H1 (cell line): Measurements from ENCODE around the gene CUL2. TPM values are rescaled to one million over a fixed set of nuclear protein-coding genes. Genes with fewer than 3 reads are reported as not detected.

Source experiments
- CTCF ChIA-PET: fragments of 300-600 bp; sonication (Branson Sonifier 250); formaldehyde crosslinking; loops from one replicate; lab custom pipeline; 2021; ENCODE audit not compliant: partially characterized antibody; lab: Charles Lee
- POLR2A ChIA-PET: fragments of 300-600 bp; sonication (Branson Sonifier 250); formaldehyde crosslinking; loops from one replicate; lab custom pipeline; 2021; ENCODE audit warnings: inconsistent platforms; ENCODE audit not compliant: partially characterized antibody; lab: Charles Lee
- DNase-seq, 2 experiments: peaks; one replicate each; pipeline versions ENCODE4 v3.0.0 to v3.0.0-alpha.2; 2010 to 2022; ENCODE audit warnings: low spot score in 2 of 2, low read depth in 1 of 2, mixed read lengths in 1 of 2
- FAIRE-seq: peaks from 2 replicates; lab custom pipeline; 2011; peaks lifted over from hg19 to GRCh38; lab: Jason Lieb, UNC
- H2AFZ ChIP-seq: 2 replicates; pipeline ENCODE4 v1.8.1; 2012; ENCODE audit warnings: low read length, inconsistent platforms
- H2AK5ac ChIP-seq: 2 replicates; pipeline ENCODE4 v1.6.1; 2013; ENCODE audit warnings: low read depth, low read length
- H2BK120ac ChIP-seq: replicated peaks from 2 replicates; pipeline ENCODE3; 2013; ENCODE audit warnings: low read depth, low read length, inconsistent platforms
- H2BK12ac ChIP-seq: 2 replicates; pipeline ENCODE4 v1.6.1; 2013; ENCODE audit warnings: low read depth, low read length
- H2BK15ac ChIP-seq: 2 replicates; pipeline ENCODE4 v1.6.1; 2013; ENCODE audit warnings: low read length
- H2BK20ac ChIP-seq: 2 replicates; pipeline ENCODE4 v1.6.1; 2013; ENCODE audit warnings: low read length
- H2BK5ac ChIP-seq: 2 replicates; pipeline ENCODE4 v1.6.1; 2013; ENCODE audit warnings: low read depth, low read length
- H3K14ac ChIP-seq: 2 replicates; pipeline ENCODE4 v1.6.1; 2013; ENCODE audit warnings: inconsistent platforms; ENCODE audit not compliant: insufficient read length
- H3K18ac ChIP-seq: 2 replicates; pipeline ENCODE4 v1.6.1; 2013; ENCODE audit warnings: low read length; ENCODE audit errors: extremely low read depth
- H3K23ac ChIP-seq: 2 replicates; pipeline ENCODE4 v1.6.1; 2013; ENCODE audit warnings: inconsistent platforms; ENCODE audit not compliant: insufficient read length
- H3K23me2 ChIP-seq: 2 replicates; pipeline ENCODE4 v1.6.1; 2013; ENCODE audit warnings: low read depth, low read length
- H3K27ac ChIP-seq: 2 replicates; pipeline ENCODE4 v1.6.1; 2011; ENCODE audit warnings: low read depth, low read length, inconsistent platforms
- H3K27me3 ChIP-seq, 4 experiments: replicated peaks in 1 of 4; 1 replicate in 1 of 4; 2 replicates in 3 of 4; pipeline versions ENCODE4 v1.6.1 to v1.8.1; 2011 to 2013; ENCODE audit warnings: low read length in 3 of 4, mild to moderate bottlenecking in 3 of 4, inconsistent platforms in 2 of 4, mixed read lengths in 2 of 4, moderate library complexity in 1 of 4; ENCODE audit not compliant: control insufficient read depth in 3 of 4, insufficient read depth in 3 of 4; ENCODE audit errors: extremely low read depth in 1 of 4
- H3K36me3 ChIP-seq, 4 experiments: 2 replicates each; pipeline versions ENCODE4 v1.6.1 to v1.8.1; 2011 to 2013; ENCODE audit warnings: mild to moderate bottlenecking in 4 of 4, low read length in 3 of 4, moderate library complexity in 2 of 4, control low read depth in 1 of 4, inconsistent platforms in 1 of 4; ENCODE audit not compliant: insufficient read depth in 4 of 4, control insufficient read depth in 2 of 4
- H3K4ac ChIP-seq: replicated peaks from 2 replicates; pipeline ENCODE3; 2013; ENCODE audit warnings: low read length, low read depth, mixed read lengths, inconsistent platforms; ENCODE audit not compliant: insufficient read length
- H3K4me1 ChIP-seq, 4 experiments: replicated peaks in 1 of 4; 1 replicate in 1 of 4; 2 replicates in 3 of 4; pipeline versions ENCODE4 v1.6.1 to v1.8.1; 2011 to 2013; ENCODE audit warnings: low read length in 3 of 4, inconsistent platforms in 2 of 4, mixed read lengths in 1 of 4; ENCODE audit not compliant: insufficient read depth in 4 of 4, control insufficient read depth in 3 of 4
- H3K4me2 ChIP-seq, 2 experiments: 2 replicates each; pipeline versions ENCODE4 v1.6.1 to v1.8.1; 2011 to 2013; ENCODE audit warnings: low read depth in 2 of 2, low read length in 2 of 2, control low read depth in 1 of 2, inconsistent platforms in 1 of 2, mild to moderate bottlenecking in 1 of 2; ENCODE audit not compliant: insufficient read depth in 1 of 2
- H3K4me3 ChIP-seq, 4 experiments: fragments of 200-600, 300-600 bp in 1 of 4; sonication (generic), shearing (Covaris generic), sonication (Bioruptor Twin) in 1 of 4; 2 replicates each; pipeline versions ENCODE4 v1.5.1 to v1.8.1; 2011 to 2016; ENCODE audit warnings: low read length in 4 of 4, low read depth in 3 of 4, control low read depth in 2 of 4, inconsistent platforms in 2 of 4, mild to moderate bottlenecking in 2 of 4, mixed read lengths in 1 of 4, moderate library complexity in 1 of 4; ENCODE audit not compliant: insufficient read depth in 2 of 4; ENCODE audit errors: extremely low read depth in 1 of 4
- H3K56ac ChIP-seq: replicated peaks from 2 replicates; pipeline ENCODE3; 2013; ENCODE audit warnings: low read depth, mild to moderate bottlenecking, mixed read lengths, low read length, inconsistent platforms; ENCODE audit not compliant: insufficient read length
- H3K79me1 ChIP-seq: 2 replicates; pipeline ENCODE4 v1.6.1; 2013; ENCODE audit warnings: low read depth, low read length, control low read depth
- H3K79me2 ChIP-seq, 2 experiments: 2 replicates each; pipeline versions ENCODE4 v1.6.1 to v1.8.1; 2012 to 2013; ENCODE audit warnings: low read length in 2 of 2, mild to moderate bottlenecking in 2 of 2, inconsistent platforms in 1 of 2; ENCODE audit not compliant: insufficient read depth in 2 of 2, control insufficient read depth in 1 of 2
- H3K9ac ChIP-seq, 4 experiments: replicated peaks in 1 of 4; 1 replicate in 1 of 4; 2 replicates in 3 of 4; pipeline versions ENCODE4 v1.6.1 to v1.8.1; 2011 to 2013; ENCODE audit warnings: low read depth in 3 of 4, low read length in 3 of 4, control low read depth in 2 of 4, mild to moderate bottlenecking in 2 of 4, moderate library complexity in 2 of 4, inconsistent platforms in 1 of 4; ENCODE audit errors: extremely low read depth in 1 of 4
- H3K9me3 ChIP-seq, 2 experiments: 2 replicates each; pipeline versions ENCODE4 v1.6.1 to v1.8.1; 2012 to 2013; ENCODE audit warnings: mild to moderate bottlenecking in 2 of 2, moderate library complexity in 2 of 2, control low read depth in 1 of 2, inconsistent platforms in 1 of 2, low read depth in 1 of 2, low read length in 1 of 2, mixed read lengths in 1 of 2; ENCODE audit not compliant: insufficient read depth in 2 of 2
- H4K20me1 ChIP-seq, 2 experiments: replicated peaks in 1 of 2; 2 replicates each; pipeline versions ENCODE3 to v1.8.1; 2011 to 2013; ENCODE audit warnings: inconsistent platforms in 2 of 2, low read length in 2 of 2, mild to moderate bottlenecking in 1 of 2; ENCODE audit not compliant: insufficient read depth in 2 of 2, control insufficient read depth in 1 of 2
- H4K5ac ChIP-seq: 2 replicates; pipeline ENCODE4 v1.6.1; 2013; ENCODE audit warnings: low read length, low read depth, mixed read lengths, inconsistent platforms; ENCODE audit not compliant: insufficient read length
- H4K8ac ChIP-seq: 2 replicates; pipeline ENCODE4 v1.8.0; 2013; ENCODE audit warnings: mild to moderate bottlenecking, moderate library complexity, low read length, inconsistent platforms; ENCODE audit not compliant: insufficient read depth; ENCODE audit errors: extremely low read depth
- H4K91ac ChIP-seq: replicated peaks from 2 replicates; pipeline ENCODE3; 2013; ENCODE audit warnings: low read length, mixed read lengths, inconsistent platforms; ENCODE audit not compliant: insufficient read length
- ASH2L ChIP-seq: fragments of 200-600, 300-600 bp; sonication (generic); IDR thresholded peaks from one replicate; pipeline ENCODE4 v1.7.1; 2017; ENCODE audit warnings: low read length
- NANOG ChIP-seq: IDR thresholded peaks from 2 replicates; pipeline ENCODE4 v1.6.1; 2011; ENCODE audit warnings: low read length, low read depth, mild to moderate bottlenecking, inconsistent platforms; ENCODE audit not compliant: insufficient read depth, poor library complexity, severe bottlenecking
- PHF8 ChIP-seq: fragments of 200-600 bp; sonication (generic); conservative IDR thresholded peaks from 2 replicates; pipeline ENCODE4 v1.7.1; 2012; ENCODE audit warnings: low read depth, mild to moderate bottlenecking, inconsistent platforms, low read length, moderate library complexity
- WGBS, 2 experiments: shearing (Covaris generic) in 1 of 2; methylation state at CpG; one replicate each; pipeline versions ENCODE4 v1.1.6 to v1.1.7; 2013 to 2015; ENCODE audit warnings: low lambda C conversion rate in 2 of 2, mixed read lengths in 2 of 2, inconsistent platforms in 1 of 2, low coverage in 1 of 2, missing lambda C conversion rate in 1 of 2; ENCODE audit not compliant: insufficient replicate concordance in 2 of 2, insufficient coverage in 1 of 2, insufficient read length in 1 of 2; ENCODE audit errors: extremely low coverage in 1 of 2, missing lambda C conversion rate in 1 of 2; 5-methylcytosine and 5-hydroxymethylcytosine counted together
- polyA plus RNA-seq, 7 experiments: library from polyadenylated mRNA; depleted of rRNA in 3 of 7; stranded (reverse) in 5 of 7; unstranded in 2 of 7; fragments of >200 nt in 5 of 7; fragments of 200-250 nt in 2 of 7; gene quantifications; 1 replicate in 5 of 7; 2 replicates in 1 of 7; 4 replicates in 1 of 7; pipeline versions ENCODE4 v1.2.1 to v1.2.3, GENCODE V29; 2011 to 2013; ENCODE audit warnings: missing spikeins in 2 of 7, mixed read lengths in 2 of 7
- total RNA-seq: library from RNA; stranded (reverse); fragmentation: NEBNext Ultra II Directional; extraction: Animal tissue kit (Norgen Biotek cat#: 25700); gene quantifications from 2 replicates; pipeline ENCODE4 v1.2.1, GENCODE V29; 2021

Gene CUL2
- total and polyA plus RNA-seq, 2 of the 8 experiments (the other 6 are each of a cell fraction or from before 2014, with no cell fraction given) = 10.2 to 43.1 TPM

DNA sequence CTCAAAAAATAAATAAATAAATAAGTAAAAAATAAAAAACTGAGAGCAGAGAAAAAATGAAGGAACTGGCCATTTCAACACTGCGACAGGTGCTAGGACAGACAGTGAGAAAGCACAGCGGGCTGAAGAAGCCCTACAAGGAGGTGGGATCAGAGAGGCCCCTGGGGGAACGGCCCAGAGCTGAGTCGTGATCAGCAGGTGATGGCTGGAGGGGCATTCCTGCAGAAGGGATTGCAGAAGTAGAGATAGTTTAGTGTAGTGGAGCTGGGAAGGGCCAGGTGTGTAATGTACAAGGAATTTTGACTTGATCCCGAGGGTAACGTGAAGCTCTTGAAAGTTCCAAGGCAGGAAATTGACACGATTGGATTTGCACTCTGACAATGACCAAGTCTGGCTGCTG is 112.1 kb downstream of the CUL2 start:
- no peaks in the 10 kb centered on the region for H4K20me1 ChIP-seq
- H4K5ac ChIP-seq = no peak overlapping the region
- H2BK5ac ChIP-seq = no peak overlapping the region
- H3K36me3 ChIP-seq = no peaks in the 10 kb centered on the region
- H3K23me2 ChIP-seq = no peaks in the 10 kb centered on the region
- no peak overlapping the region for H4K91ac ChIP-seq
- H3K27me3 ChIP-seq = no peaks in the 10 kb centered on the region
- H3K23ac ChIP-seq = no peak overlapping the region
- TF ChIP-seq PHF8 (no peak), ASH2L (no peak), NANOG (no peak)
- H3K4me1 ChIP-seq = no peaks in the 10 kb centered on the region
- H4K8ac ChIP-seq = no peak overlapping the region
- no peaks in the 10 kb centered on the region for H3K79me2 ChIP-seq
- no peak overlapping the region for H2BK12ac ChIP-seq
- H3K18ac ChIP-seq = no peak overlapping the region
- no peak overlapping the region for H3K56ac ChIP-seq
- no peak overlapping the region for H2AK5ac ChIP-seq
- H3K14ac ChIP-seq = no peak overlapping the region
- no peak overlapping the region for H3K4ac ChIP-seq
- H3K4me2 ChIP-seq = no peak overlapping the region
- no peaks in the 10 kb centered on the region for H3K79me1 ChIP-seq
- H2BK15ac ChIP-seq = no peak overlapping the region
- no peak overlapping the region for H3K27ac ChIP-seq
- no peak overlapping the region for H3K9ac ChIP-seq
- H2BK20ac ChIP-seq = no peak overlapping the region
- DNase-seq (no peak), FAIRE-seq (no peak)
- WGBS, 2 experiments = 88% methylated on average over 7 of the region's 7 CpGs; no CpG with 5 or more reads in 1 of the 2 experiments
- H2AFZ ChIP-seq = no peak overlapping the region
- H3K4me3 ChIP-seq = no peak overlapping the region
- ChIA-PET CTCF (interaction anchor here (0.7 kb wide), 1 partner anchor 49 kb away, joined by 4 read pairs; no protein-coding TSS in a partner anchor), POLR2A (no interaction called here)
- peaks cover 0 to 8% of the 10 kb centered on the region in 2 experiments; a peak in 1 of 4 replicates for H3K9me3 ChIP-seq
- no peak overlapping the region for H2BK120ac ChIP-seq
